ENCODE results near the gene TENT4B. TPM values are rescaled to one million over a fixed set of nuclear protein-coding genes. Genes with fewer than 3 reads are reported as not detected.

The TENT4B gene
- total RNA-seq, 1 experiment from 2014 or later, result 16.9 TPM

GRCh38 chr16:50266337-50267091 lies 113.4 kb downstream of the TENT4B start, which contains the start of gene ADCY7:
Gene ADCY7, plus strand, starts transcription at chr16:50266551. Its CDS starts 21,629 bp downstream, at chr16:50288180.
- intact Hi-C loops (cut with micrococcal nuclease), result no loop called here
- CTCF ChIA-PET, result interaction anchor here (1.2 kb wide), 1 partner anchor 540 kb away, joined by 3 read pairs; no protein-coding TSS in a partner anchor
- Histone ChIP-seq H4K20me1 (ENCODE audit: insufficient read depth) (no peaks in the 10 kb centered on the region), H3K9me3 (ENCODE audit: control insufficient read depth in 1 of 2, insufficient read depth in 1 of 2, low read depth in 1 of 2, low read length in 2 of 2) (no peaks in the 10 kb centered on the region), H3K4me3 (replicated peaks in 1 of 2; ENCODE audit: low read depth in 1 of 2, low read length in 2 of 2) (peak within 1 kb of the TSS; percentile 59 to 75), H3K9me2 (ENCODE audit: insufficient read depth) (no peaks in the 10 kb centered on the region), H3K9ac (ENCODE audit: low read length) (peak within 1 kb of the TSS; percentile 78), H3K79me2 (ENCODE audit: insufficient read depth, low read length) (0 out of 2 replicates have a peak, but pooled peaks cover 3% of the 10 kb centered on the region), H3K36me3 (ENCODE audit: control insufficient read depth in 1 of 2, insufficient read depth in 2 of 2, low read length in 2 of 2) (no peaks in the 10 kb centered on the region), H3K4me1 (ENCODE audit: control insufficient read depth in 1 of 2, insufficient read depth in 2 of 2, low read length in 2 of 2) (peaks cover 22 to 36% of the 10 kb centered on the region in 2 experiments), H3K4me2 (ENCODE audit: low read length) (peak within 1 kb of the TSS; percentile 96), H3K27me3 (ENCODE audit: insufficient read depth, low read length) (no peaks in the 10 kb centered on the region), H3K27ac (ENCODE audit: low read depth, low read length) (peak within 1 kb of the TSS; percentile 70), H2AFZ (ENCODE audit: low read depth, low read length, poor library complexity, severe bottlenecking) (no peak within 1 kb of the TSS)
- TF ChIP-seq MAX (IDR thresholded peaks at IDR 0.05) (peak; percentile 72), ZBTB33 (IDR thresholded peaks at IDR 0.05; ENCODE audit: extremely low read depth, insufficient replicate concordance, low read length) (no peak), SIN3A (IDR thresholded peaks at IDR 0.05; ENCODE audit: low read depth) (no peak), RAD21 (IDR thresholded peaks at IDR 0.05; ENCODE audit: low read depth) (no peak), CTCF (IDR thresholded peaks at IDR 0.05 in 2 of 3, conservative IDR thresholded peaks at IDR 0.05 in 1 of 3; ENCODE audit: borderline replicate concordance in 1 of 3, insufficient read depth in 1 of 3, low read depth in 2 of 3, low read length in 2 of 3) (no peak), TCF7L2 (IDR thresholded peaks at IDR 0.05; ENCODE audit: borderline replicate concordance, extremely low read depth, insufficient read depth, insufficient read length) (no peak), ELF1 (IDR thresholded peaks at IDR 0.05; ENCODE audit: borderline replicate concordance, low read depth) (no peak)
- DNase-seq (ENCODE audit: low read depth, low spot score) (peak; percentile 26), ATAC-seq (peak; percentile 89)
- POLR2A ChIA-PET, result no interaction called here
- BruUV-seq (replicated peaks), result TSS peak; percentile 72
- RAD21 ChIA-PET (ENCODE audit: low non-redundant PET in 1 of 2, low total read pairs in 2 of 2, uncharacterized antibody in 2 of 2, unreplicated experiment in 2 of 2), result no interaction called here

Measured in HCT116 (cell line).